A673 (cell line): ENCODE results near the gene POLR1D.

Source experiments
- EZH2 ChIP-seq: fragments of 200-600 bp; sonication (generic); IDR thresholded peaks from 2 replicates; pipeline ENCODE4 v1.6.1; 2017; ENCODE audit warnings: borderline replicate concordance, low read depth, mild to moderate bottlenecking, mixed read lengths, antibody characterized with exemption, low read length; ENCODE audit not compliant: poor library complexity, severe bottlenecking
- TF ChIP-seq, protein P1 (sequence below): fragments of 300-800, 200-600 bp; sonication (generic); conservative IDR thresholded peaks from 2 replicates; pipeline ENCODE4 v1.5.1; 2017; ENCODE audit warnings: low read depth, mild to moderate bottlenecking, antibody characterized with exemption, low read length, moderate library complexity, mixed read lengths

DNA sequence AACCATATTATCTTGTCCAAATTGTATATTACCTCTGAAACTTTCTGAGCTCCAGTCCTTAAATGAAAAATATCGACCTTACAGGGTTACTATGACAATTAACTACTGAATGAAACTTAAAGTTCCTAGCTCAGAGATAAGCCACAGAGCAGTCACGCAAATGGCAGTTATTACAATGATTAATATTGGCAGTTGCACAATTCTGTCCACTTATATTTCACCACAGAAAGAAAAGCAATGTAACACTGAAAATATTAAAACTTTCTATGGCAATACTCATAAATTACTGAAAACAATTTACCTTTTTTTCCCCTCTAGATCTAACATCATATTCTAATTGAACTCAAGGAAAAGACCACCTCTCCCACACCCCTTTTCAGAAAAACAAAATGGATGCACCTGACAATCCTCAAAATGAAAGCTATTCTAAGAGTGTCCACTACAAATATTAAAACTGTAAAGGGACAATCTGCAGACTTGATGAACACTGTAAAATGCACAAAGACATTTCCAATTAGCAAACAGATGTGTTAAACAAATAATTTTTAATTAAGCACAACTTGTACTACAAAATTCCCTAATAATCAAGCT, 16.0 kb upstream of the POLR1D start:
- no peak for TF ChIP-seq EZH2
- TF ChIP-seq, protein P1, sequence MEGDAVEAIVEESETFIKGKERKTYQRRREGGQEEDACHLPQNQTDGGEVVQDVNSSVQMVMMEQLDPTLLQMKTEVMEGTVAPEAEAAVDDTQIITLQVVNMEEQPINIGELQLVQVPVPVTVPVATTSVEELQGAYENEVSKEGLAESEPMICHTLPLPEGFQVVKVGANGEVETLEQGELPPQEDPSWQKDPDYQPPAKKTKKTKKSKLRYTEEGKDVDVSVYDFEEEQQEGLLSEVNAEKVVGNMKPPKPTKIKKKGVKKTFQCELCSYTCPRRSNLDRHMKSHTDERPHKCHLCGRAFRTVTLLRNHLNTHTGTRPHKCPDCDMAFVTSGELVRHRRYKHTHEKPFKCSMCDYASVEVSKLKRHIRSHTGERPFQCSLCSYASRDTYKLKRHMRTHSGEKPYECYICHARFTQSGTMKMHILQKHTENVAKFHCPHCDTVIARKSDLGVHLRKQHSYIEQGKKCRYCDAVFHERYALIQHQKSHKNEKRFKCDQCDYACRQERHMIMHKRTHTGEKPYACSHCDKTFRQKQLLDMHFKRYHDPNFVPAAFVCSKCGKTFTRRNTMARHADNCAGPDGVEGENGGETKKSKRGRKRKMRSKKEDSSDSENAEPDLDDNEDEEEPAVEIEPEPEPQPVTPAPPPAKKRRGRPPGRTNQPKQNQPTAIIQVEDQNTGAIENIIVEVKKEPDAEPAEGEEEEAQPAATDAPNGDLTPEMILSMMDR, result no peak
